Esophagus muscularis mucosa (tissue), 4 donors: ENCODE measurements around the gene MCM5.

ENCODE experiments used
- EP300 ChIP-seq: sonication (generic); formaldehyde crosslinking; IDR thresholded peaks from one replicate; pipeline ENCODE4 v1.6.1; 2017; ENCODE audit warnings: antibody characterized with exemption
- POLR2A ChIP-seq: fragments of 450-650 bp; IDR thresholded peaks from one replicate; pipeline ENCODE4 v1.6.1; 2017; ENCODE audit warnings: antibody characterized with exemption, moderate library complexity, mild to moderate bottlenecking, low read depth
- POLR2AphosphoS5 ChIP-seq, 2 donors: sonication (generic); formaldehyde crosslinking; IDR thresholded peaks; one replicate each; pipeline ENCODE4 v1.6.1; 2017; ENCODE audit warnings: antibody characterized with exemption in 2 of 2
- TF ChIP-seq, protein P1 (sequence below), 3 experiments: fragments of 200-600 bp in 2 of 3; fragments of 450-650 bp in 1 of 3; sonication (generic) in 2 of 3; IDR thresholded peaks; one replicate each; pipeline ENCODE4 v1.5.1; 2017 to 2019; ENCODE audit warnings: antibody characterized with exemption in 3 of 3, mild to moderate bottlenecking in 2 of 3, moderate library complexity in 1 of 3

DNA sequence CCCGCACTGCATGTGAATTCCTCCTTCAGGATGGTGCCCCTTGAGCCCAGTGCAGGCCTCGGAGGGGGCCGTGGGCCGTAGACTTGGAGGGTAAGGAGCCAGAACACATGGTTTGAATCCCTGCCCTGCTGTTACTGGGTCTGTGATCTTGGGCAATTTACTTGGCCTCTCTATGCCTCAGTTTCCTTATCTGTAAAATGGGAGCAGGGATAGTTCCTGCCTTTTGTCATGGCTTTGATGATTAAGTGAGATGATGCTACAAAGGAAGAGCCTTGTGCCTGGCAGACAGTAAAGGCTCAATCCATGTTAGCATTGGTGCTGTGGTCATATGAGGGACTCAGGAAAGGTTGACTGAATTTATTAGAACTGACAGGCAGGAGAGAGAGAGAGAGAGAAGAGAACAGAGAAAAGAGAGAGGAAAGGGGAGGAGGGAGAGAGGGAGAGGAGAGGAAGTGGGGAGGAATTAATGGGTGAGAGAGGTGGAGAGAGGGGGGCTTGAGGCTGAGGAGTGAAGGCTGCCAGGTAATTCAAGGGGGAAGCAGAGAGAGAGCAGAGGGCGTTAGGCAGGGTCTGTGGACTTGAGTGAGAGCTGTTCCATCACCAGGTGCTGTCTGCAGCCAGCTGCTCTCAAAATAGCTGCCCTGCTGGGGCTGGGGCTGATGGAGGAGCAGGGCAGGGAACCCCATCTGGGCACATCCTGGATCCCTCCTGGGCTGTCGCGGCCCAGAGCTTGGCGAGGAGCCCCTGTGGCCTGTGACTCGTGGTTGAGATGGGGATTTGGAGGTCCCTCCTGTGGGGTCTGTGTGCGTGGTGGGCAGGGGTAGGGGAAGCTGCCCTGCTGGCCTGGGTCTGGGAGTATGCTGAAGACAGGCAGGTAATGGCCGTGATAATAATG, 44.1 kb downstream of the MCM5 start:
- TF ChIP-seq, protein P1, sequence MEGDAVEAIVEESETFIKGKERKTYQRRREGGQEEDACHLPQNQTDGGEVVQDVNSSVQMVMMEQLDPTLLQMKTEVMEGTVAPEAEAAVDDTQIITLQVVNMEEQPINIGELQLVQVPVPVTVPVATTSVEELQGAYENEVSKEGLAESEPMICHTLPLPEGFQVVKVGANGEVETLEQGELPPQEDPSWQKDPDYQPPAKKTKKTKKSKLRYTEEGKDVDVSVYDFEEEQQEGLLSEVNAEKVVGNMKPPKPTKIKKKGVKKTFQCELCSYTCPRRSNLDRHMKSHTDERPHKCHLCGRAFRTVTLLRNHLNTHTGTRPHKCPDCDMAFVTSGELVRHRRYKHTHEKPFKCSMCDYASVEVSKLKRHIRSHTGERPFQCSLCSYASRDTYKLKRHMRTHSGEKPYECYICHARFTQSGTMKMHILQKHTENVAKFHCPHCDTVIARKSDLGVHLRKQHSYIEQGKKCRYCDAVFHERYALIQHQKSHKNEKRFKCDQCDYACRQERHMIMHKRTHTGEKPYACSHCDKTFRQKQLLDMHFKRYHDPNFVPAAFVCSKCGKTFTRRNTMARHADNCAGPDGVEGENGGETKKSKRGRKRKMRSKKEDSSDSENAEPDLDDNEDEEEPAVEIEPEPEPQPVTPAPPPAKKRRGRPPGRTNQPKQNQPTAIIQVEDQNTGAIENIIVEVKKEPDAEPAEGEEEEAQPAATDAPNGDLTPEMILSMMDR (IDR thresholded peaks at IDR 0.05) = no peak
- TF ChIP-seq POLR2AphosphoS5 (IDR thresholded peaks at IDR 0.05) = no peak
- TF ChIP-seq POLR2A = no peak
- no peak for TF ChIP-seq EP300
